ENCODE data around the gene AAGAB.
"Not testable (repeated sequence)": the region's sequence is repeated elsewhere in the genome, so short reads cannot be mapped to it uniquely, and the experiment has no call there.

Gene AAGAB

DNA sequence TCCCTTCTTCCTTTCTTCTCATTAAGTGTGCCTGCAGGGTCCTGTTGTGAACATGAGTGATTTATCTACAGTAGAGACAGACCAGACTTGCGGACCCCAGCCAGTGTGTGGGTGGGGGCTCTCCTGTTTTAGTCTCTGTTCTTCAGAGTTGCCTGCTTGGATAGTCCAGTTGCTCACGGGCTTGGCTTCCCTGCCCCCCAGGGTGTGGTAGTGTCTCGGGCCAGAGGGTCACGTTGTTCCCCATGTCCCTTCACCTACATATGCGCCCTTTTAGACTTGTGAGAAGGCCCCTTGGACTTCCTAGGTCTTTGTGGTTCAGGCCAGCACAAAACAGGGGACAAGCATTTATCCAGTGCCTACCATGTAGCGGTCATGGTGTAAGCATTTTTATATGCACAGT is 85.8 kb downstream of the AAGAB start:
- no peak for DNase-seq

DNA sequence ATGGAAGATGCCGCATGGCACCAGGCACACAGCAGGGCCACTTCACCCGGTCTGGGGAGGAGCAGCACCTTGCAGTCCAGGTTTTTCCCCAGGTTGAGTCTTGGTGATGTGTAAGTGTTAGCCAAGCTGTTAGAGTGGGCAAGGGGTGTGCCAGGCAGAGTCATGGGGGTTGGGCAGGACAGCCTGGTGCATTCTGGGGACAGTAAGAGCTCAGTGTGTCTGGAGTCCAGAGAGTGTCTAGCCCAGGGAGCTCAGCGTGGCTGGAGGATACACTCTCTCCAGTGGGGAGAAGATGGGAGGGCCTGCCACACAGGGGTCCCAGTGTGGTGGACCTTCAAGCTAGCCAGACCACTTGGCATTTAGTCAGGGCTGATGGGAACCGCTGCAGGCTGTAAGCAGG is 87.4 kb downstream of the AAGAB start:
- no peak for DNase-seq

DNA sequence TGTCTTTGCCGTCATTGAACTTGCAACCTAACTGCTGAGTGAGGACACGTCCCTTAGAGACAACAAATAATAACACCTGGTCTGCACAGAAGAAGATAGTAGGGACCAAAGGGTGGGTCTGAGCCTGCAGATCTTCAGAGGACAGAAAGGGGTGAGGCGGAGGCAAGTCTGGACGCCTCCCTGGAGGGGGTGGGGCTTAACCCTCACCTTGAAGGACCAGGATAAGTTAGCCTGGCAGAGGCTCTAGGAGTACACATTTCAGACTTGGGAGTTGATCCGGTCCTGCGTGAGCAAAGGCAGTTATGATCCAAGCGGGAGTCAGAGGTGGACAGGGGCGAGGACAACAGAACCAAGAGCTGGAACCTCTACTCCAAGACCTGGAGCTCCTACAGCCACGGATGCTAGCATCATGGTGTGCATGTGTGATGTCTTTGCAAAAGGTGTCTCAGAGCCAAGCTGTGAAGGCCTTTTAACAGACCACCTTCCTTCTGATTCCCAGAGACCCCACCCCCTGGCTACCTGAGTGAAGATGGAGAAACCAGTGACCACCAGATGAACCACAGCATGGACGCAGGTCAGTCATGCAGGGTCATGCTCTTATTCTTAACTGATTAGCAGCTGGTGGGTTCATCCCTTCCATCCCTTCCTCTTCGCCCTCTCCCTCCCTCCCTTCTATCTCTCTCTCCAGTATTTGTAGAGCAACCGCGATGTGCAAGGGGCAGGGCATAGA is 88.0 kb downstream of the AAGAB start:
- no peak for DNase-seq

DNA sequence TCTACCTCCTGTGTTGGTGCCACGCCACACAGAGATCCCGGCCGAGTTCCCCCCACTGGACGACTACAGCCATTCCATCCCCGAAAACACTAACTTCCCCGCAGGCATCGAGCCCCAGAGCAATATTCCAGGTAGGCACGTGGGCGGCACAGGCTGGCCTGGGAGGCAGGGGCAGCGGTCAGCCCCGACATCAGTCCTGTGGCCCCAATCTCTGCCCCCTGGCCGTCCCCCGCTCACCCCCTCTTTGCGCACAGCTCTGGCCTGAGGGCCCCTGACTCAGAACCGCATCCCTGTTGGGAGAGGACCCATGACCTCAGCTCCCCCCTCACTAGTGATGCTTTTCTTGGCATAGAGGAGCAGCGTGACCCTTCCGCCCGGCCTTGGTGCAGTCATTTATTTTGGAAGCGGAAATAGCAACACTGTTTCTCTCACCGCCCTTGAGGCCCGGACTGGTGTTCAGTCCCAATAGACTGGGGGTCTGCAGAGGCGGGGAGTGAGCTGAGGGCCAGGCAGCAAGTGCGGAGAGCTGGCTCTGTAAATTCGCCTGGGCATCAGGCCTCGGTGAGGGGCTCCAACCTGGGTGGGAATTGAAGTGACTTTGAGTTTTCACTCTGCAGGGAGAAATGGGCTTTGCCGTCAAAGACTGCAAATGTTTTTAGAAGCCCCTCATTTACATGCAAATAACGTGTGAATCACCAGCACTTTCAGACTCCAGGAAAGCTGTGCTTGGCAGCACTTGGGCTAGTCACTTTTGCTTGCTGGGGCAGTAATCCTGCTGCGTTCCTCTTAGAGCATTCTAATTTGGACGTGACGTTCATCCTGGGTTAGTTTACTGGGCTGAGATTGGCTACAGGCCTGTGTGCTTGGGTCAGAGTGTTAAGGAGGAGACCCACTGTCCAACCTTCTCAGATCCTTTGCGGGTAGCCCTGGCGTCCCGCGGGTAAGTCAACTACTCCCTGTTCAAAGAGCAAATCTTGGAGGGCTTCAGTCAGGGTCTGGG is 88.9 kb downstream of the AAGAB start:
- no peak for DNase-seq

DNA sequence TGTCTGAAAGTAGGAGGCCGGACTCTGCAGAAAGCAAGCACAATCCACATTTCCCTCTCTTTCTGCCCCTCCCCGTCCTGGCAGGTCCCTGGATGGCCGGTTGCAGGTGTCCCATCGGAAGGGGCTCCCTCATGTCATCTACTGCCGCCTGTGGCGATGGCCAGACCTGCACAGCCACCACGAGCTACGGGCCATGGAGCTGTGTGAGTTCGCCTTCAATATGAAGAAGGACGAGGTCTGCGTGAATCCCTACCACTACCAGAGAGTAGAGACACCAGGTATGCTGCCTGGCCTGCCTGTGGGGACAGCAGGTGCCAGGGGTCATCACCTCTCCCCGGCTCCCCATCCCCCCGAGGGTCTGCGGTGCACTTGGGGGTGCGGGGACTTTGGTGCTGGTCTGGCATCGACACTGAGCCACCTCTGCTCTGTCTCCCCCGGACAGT is 89.6 kb downstream of the AAGAB start:
- DNase-seq, result no peak

DNA sequence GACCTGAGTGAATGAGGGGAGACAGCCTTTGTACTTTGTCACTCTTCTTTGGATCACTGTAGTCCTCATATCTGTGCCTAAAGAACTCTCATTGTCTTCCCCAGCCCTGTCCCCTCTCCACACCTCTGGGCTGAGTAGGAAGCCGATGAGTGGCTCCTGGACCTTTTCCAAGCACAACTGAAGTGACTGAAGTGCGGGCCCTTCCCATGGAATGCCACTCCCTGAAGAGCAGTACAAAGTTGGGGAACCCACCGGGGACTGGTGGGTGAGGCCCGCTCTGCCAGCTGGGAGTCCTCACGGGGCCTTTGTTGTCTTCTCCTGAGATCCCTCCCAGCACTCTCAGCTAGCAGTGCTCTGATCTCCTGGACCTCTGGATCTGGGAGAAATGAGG is 90.1 kb downstream of the AAGAB start:
- DNase-seq, result no peak

DNA sequence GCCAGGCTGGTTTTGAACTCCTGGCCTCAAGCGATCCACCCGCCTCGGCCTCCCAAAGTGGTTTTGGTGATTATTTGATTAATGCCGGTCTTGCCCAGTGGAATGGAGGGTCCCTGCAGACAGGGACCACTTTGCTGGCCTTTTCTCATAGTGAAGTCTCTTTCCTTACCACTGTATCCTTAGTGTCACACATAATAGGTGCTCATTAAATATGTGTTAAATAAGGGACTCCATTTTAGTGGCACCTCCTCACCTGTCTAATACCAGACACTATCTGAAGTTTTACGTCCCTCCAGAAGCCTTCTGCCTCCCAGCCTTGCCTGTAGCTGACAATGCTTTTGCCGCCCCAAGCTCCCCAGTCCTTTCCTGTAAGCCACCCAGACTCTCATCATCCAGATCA is 91.3 kb downstream of the AAGAB start:
- DNase-seq, result no peak

DNA sequence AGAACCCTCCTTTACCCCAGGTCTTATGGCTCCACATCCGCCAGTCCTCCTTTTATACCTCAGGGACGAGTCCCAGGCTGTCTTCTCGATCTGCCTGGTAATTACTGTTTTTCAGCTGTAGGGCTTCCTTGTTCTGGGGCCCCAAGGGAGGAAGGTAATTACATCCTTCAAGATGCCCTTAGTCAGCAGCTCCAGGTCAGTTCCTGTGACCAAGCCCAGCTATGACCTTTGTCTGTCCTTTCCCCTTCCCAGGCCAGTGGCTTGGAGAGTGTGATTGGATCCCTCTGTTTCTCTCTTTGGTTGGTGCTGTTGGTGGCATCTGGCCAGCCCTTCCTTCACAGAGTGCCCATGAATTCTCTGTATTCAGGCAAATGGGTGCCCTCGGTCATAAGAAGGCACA is 92.6 kb downstream of the AAGAB start:
- DNase-seq, result no peak

DNA sequence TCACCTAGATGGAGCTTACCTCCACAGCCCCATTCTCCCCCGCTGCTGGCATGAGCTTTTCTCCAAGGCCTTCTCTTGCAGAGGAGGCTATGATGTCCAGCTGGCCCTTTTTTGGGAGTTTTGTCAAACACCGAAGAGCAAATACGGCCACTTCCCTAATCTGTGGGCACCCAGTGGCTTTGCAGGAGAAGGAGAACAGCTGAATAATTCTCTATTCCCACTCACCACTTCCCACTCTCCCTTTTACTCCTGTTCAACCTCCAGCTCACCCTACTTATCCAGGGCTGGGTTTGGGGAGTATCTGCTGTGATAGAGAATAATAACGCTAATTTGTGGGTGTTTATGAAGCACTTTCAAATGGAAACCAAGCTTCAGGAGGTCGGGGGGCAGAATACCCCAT is 93.0 kb downstream of the AAGAB start:
- DNase-seq, result no peak

DNA sequence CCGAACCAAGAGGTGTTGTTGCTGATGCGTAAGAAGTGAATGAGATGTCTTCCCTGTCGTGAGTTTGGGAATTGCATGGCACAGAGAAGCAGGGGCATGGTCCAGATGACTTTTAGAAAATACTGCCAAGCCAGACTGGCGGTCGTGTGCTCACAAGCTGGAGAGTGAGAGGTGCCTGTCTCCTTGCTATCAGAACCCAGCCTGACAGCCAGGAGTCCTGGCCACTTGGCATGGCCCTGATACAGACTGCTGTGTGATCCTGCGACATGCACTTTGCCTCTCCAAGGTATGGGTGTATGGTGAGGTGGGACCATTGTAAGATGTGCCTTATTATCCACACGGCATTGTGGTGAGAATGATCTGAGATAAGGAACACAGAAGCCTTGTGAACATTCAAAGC is 96.1 kb downstream of the AAGAB start:
- no peak for DNase-seq

DNA sequence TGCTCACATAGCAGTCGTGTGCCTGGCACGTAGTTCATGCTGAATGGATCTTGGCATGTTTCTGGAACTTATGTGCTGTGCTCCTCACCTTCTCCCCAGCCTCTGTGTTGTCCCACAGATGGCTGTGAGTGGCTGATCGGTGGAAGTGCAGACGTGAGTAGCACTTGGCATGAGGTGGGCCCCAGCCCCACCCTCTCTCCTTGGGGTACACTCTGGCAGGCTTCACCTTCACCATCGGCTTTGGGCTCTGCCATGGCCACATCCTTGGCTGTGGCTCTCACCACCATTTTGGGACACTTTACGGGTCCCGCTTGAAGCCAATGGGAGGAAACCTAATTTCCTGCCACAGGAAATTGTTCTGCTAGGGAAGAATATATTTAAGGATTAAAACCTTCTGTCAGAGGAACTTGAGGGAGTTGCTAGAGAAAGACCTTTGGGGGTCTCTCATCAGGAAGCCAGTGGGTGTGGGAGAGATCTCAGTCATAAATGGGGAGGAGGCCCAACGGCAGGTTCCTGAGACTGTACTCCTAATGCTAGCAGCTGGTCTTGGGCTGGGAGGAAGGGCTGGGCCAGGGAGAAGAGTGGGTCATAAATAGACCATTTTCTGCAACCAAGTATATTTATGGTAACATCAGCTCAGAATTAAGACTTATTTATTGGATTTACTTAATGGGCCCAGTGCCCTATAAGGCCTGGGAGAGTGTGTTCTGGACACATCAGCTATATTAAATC is 96.8 kb downstream of the AAGAB start:
- DNase-seq, result no peak

DNA sequence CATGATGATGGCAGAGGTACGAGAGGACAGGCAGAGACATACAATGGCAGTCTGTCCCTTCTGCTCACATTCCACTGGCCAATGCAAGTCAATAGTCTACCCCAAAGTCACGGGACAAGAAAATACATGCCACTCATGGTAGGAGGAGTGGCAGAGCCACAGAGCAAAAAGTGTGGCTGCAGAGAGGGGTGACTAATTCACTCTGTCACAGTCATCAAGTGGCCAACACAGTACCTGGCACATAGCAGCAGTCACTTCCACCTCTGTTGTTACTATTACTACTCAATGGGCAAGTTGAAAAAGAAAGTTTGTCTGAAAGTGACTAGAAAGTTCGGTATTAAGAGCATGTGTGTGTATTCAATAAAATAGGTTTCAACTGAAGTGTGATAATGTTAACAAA is 97.6 kb downstream of the AAGAB start:
- no peak for DNase-seq

DNA sequence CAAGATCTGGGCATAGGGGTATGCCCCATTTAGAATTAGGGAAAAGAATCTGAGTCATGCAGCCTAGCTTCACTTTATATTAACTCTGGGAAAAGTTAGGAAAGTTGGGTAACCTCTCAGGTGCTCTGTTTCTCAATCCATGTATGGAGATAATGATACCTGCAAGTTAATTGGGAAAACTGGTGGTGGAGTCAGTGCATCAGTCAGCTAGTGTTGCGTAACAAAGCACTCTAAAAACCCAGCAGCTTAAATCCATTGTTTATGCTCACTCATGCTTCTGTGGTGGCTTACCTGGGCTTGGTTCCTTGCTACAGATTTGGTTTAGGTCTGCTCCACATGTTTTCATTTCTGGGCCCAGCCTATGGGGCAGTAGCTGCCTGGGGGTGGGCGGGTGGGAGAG is 98.0 kb downstream of the AAGAB start:
- DNase-seq, result no peak

DNA sequence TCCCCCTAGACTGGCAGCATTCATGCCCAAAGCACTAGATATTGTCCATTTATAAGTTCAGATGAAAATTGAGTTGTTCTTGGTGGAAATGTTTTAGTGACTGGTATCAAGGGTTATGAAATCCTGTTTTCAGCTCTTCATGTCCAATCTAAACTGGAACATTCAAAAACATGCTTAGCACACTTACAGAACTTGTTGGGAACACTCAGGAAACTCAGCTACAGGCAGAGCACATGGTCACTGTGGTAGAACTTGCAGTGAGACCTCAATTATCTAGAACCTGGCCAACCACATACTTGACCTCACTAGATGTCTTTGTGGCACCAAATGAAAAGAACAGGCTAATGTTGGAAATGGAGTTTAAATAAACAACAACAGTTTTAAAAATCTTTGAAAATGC is 100.2 kb downstream of the AAGAB start:
- no peak for DNase-seq

DNA sequence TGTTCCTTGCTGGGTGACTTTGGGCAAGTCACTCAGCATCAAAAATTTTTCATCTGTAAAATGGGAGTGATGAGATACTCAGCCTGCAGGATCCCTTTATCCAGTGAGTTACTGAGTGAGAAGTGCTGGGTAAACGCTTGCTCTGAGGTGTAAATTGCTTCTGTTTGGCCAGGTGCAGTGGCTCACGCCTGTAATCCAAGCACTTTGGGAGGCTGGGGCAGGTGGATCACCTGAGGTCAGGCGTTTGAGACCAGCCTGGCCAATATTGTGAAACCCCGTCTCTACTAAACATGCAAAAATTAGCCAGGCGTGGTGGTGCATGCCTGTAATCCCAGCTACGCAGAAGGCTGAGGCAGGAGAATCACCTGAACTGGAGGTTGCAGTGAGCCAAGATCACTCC is 101.4 kb downstream of the AAGAB start:
- DNase-seq, result not testable (repeated sequence)

DNA sequence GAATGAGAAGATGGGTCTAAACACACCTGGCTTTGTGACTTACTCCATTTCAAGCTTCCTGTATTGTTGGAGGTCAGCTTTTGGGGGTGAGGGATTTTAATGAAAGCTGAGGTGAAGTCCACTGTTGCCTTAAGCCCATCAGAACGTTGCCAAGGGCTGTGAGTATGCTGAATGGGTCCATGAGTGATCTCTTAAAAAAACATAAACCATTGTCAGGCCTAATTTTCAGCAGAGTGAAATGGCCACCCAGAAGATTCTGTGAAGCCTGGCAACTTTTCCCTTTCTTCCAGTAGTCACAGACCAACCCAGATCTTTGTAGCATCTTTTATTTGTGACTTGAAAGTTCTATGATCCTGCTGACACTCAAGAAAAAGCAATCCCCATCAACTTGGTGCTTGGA is 102.0 kb downstream of the AAGAB start:
- no peak for DNase-seq

Data from stimulated activated CD4-positive, alpha-beta T cell treated with anti-CD3 and anti-CD28 coated beads, Interleukin-4, amount 100 ng/mL, for 4 hours (primary cell).